SU-DHL-6 (cell line): ENCODE data around the gene ZNF518A.

Source experiments
- EZH2phosphoT487 ChIP-seq: fragments of 200-600 bp; sonication (generic), shearing (Covaris generic); conservative IDR thresholded peaks from 2 replicates; pipeline ENCODE4 v1.6.1; 2018; ENCODE audit warnings: mild to moderate bottlenecking, antibody characterized with exemption, low read length, moderate library complexity, mixed read lengths
- TF ChIP-seq, protein P1 (sequence below): fragments of 200-600 bp; sonication (generic); IDR thresholded peaks from one replicate; pipeline ENCODE4 v1.5.1; 2017; ENCODE audit warnings: antibody characterized with exemption, mild to moderate bottlenecking, low read length, moderate library complexity; ENCODE audit not compliant: insufficient read depth, poor library complexity, severe bottlenecking

- TF ChIP-seq, protein P1, sequence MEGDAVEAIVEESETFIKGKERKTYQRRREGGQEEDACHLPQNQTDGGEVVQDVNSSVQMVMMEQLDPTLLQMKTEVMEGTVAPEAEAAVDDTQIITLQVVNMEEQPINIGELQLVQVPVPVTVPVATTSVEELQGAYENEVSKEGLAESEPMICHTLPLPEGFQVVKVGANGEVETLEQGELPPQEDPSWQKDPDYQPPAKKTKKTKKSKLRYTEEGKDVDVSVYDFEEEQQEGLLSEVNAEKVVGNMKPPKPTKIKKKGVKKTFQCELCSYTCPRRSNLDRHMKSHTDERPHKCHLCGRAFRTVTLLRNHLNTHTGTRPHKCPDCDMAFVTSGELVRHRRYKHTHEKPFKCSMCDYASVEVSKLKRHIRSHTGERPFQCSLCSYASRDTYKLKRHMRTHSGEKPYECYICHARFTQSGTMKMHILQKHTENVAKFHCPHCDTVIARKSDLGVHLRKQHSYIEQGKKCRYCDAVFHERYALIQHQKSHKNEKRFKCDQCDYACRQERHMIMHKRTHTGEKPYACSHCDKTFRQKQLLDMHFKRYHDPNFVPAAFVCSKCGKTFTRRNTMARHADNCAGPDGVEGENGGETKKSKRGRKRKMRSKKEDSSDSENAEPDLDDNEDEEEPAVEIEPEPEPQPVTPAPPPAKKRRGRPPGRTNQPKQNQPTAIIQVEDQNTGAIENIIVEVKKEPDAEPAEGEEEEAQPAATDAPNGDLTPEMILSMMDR, result no peak
- TF ChIP-seq EZH2phosphoT487, result no peak
These were observed 5.0 kb upstream of the ZNF518A start for GRCh38 chr10:96125142-96125515.
